Inflammatory macrophage treated with lipopolysaccharide for 1 hour (primary cell): Measurements from ENCODE around the gene TPP2.

Source experiments
- DNase-seq, 2 donors: peaks; one replicate each; pipeline ENCODE4 v3.0.0-alpha.2; 2020 to 2022

TPP2 gene

GRCh38 chr13:102596147-102597028 is at the start of gene TPP2:
TSS of gene TPP2 (plus strand) at chr13:102596986. CDS start at chr13:102597039, 53 bp downstream.
- peak; percentile 98 to 99 for DNase-seq

DNA sequence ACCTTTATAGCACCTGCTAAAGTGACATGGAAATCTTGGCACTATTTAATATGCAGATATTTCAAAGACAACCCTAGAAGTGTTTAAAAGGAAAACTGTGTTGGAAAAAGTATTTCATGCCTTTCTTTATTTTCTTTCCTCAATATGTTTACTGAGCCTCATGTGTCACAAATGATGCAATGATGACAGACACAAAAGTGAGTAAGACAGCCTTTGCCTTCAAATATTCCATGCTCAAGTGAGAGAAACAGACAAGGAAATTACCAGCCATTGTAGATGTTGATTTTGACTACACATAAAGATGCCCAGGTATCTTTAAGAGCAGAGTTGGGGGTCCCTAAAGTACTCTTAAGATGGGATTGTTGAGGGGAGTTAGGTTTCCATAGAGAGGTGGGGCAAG is 48.0 kb upstream of the TPP2 start:
- DNase-seq, result no peak

GRCh38 chr13:102550507-102550906 is 46.3 kb upstream of the TPP2 start:
- DNase-seq, result no peak

DNA sequence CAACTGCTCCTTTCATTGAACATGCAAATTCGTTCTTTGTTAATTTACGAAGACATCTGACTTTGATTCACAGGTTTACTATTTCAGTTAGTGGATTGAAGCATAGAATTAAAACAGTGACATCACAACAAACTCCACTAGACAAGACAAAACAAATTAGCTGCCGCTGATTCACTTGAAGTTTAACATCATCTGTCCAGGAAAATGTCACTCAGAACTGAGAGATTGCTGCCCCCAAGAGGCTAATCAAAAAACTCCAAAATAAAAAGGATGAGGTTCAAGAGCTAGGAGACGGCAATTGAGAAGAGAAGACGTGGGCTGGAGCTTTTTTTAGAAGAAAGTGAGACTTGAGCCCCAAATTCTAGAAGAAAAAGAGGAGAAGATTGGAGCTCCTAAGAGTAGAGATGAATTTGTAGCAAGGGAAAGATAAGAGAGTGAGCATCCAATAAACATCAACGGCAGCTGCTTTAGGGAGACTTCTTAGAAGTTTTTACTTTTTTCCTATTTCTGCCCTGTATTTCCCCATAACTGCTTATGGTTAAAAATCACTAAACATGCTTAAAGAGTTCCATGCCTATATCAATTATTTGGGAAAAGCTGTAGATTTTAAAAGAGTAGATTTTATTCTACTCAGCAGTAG is 40.8 kb upstream of the TPP2 start:
- peak; percentile 13 to 37 for DNase-seq

DNA sequence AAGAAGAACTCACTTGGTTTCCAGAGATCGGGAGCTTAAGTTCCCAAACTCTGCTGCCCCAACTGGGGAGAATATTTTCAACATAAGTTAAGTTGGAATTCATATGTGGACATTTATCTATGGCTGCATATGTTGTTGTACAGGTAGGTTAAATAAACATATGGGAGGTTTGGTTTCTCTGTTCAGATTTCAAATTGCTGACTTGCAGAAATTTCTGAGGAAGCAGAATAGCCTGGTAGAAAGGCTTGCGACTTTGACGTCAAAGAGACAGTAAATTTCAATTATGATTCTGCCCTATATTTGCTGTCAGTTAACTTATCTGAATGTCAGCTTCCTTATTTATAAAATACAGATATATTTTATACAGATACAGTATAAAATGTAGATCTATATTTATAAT is 40.0 kb upstream of the TPP2 start:
- DNase-seq, result no peak

DNA sequence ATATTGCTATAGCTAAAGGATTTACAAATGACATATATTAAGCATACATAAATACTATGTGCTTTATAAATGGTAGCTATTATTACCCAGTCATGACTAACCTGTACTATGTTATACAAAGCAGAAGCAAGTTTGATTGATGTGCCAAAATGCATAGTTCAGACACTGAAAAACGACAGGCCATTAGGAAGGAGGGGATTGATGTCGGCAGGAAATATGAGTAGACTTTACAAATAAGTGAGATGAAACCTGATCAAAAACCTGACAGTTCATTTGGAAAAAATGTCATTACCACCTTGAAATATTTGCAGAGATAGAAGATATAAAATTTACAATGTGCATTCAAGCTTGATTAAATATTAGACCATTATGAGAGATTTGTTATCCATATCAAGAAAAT is 38.8 kb upstream of the TPP2 start:
- DNase-seq, result no peak

- no peak for DNase-seq
Measured at GRCh38 chr13:102561933-102562332, 34.9 kb upstream of the TPP2 start.

DNA sequence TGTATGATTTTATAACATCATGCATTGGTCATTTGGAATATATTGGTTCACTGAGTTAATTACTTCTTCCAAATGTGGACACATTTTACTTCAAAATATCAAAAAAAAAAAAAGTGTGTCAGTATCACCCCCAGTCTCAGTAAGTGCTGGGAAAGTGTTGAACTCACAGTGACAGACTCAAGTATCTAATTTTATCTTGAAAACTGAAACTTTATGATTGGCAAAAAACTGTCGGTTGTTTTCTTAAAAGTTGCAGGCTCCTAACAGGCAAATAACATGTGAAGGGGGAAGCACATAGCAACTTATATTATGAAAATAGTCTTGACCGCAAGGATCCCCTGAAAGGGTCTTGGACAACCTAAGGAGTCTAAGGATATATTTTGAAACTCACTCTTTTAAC is 33.5 kb upstream of the TPP2 start:
- no peak for DNase-seq

GRCh38 chr13:102564564-102564963 is 32.2 kb upstream of the TPP2 start:
- DNase-seq, result no peak

- no peak for DNase-seq
Measured at GRCh38 chr13:102566513-102566912, 30.3 kb upstream of the TPP2 start.

DNA sequence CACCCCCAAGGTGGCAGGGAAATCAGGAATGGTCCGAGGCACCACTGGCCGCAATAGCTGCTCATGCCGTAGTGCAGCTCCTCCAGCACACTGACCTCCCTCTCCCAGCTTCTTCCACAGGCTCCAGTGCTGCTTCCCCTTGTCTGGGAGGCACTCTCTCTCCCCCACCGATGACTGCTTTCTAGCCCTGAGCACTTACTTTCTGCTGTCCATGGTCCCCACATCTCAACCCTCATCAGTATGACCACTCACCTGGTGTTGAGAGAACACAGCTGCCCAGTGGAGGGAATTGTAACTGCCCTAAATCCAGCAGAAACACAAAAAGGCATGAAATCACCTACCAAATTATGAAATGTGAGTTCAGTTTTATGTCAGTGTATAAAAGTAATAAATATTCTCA is 28.9 kb upstream of the TPP2 start:
- no peak for DNase-seq

DNA sequence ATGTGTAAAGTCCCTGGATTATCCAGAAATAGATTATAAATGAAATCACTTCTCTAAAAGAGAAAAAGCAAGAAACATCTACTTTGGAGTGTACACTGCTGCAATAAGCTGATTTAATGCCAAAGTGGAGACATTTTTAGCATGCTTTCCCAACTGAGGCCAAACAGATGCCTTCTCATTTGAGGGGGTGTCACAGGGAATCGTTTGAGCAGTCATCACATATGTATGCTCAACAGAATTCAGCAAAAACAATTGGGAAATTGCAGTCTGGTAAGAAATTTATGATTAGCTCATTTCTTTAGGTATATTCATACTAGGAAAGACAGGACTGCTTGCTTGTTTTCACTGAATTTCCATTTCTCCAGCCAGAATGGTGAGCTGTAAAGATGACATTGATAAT is 27.3 kb upstream of the TPP2 start:
- no peak for DNase-seq

DNA sequence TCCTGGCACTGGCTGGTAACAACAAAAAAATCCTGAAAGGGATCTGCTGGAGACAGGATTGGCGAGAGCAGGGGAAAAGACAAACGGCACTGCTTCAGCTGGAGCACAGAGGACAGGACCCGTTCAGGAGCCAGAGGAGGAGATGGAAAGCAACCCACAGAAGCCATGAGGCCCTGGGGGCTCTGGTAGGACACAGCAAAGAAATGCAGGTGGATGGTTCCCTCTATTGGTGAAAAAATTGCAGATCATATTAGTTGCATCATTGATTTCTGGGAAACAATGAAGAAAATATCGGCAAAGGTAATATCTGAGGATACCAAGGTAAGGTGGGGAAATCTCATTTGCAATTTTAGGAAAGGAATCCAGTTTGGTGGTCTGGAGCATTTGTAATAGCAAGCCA is 25.7 kb upstream of the TPP2 start:
- DNase-seq, result no peak

DNA sequence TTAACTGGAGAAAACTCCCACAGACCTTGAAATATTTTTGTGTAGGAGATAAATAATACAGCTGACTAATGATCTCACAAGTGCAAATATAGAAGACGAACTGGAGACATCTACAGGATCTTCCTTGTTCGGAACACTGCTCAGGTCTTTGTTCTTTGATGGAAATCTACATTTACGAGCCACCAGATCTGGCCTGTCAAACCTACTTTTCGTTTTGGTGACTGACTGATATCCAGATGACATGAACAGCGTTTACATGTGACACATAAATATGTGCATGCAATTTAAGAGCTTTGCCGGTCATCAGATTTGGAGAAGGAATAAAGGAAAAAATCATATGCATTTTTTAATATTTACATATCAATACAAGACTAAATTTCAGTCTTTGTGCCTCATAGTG is 24.5 kb upstream of the TPP2 start:
- DNase-seq, result no peak

- peak; percentile 40 to 92 for DNase-seq
Measured at GRCh38 chr13:102580552-102581169, 16.1 kb upstream of the TPP2 start.

DNA sequence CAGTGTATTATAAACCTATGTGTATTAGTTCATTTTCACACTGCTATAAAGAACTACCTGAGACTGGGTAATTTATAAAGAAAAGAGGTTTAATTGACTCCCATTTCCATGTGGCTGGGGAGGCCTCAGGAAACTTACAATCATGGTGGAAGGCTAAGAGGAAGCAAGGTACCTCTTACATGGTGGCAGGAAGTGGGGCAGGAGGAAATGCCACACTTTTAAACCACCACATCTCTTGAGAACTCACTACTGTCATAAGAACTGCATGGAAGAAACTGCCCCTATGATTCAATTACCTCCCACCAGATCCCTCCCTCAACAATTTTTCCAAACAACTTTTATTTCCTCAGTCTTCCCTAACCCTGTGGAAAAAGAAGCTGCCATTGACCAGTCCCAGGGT is 14.5 kb upstream of the TPP2 start:
- no peak for DNase-seq

GRCh38 chr13:102584434-102584833 is 12.4 kb upstream of the TPP2 start:
- DNase-seq, result peak; percentile 70 to 85

DNA sequence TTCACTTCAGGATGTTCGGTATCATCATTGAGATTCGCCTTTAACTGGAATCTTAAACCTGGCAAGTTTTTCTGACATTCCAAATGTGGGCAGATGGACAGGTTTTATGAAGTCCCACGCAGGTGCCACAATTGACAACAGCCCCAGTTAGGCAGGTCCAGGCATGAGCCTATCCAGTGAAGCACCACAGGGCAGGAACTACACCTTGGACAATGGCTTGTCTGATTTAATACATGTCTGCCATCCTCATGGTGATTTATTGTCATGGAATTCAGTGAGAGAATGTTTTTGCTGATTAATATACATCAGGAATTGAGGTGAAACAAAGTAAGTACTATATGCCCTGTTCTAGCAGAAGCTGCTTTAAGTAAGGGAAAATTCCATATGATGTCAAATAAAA is 10.2 kb upstream of the TPP2 start:
- DNase-seq, result no peak

DNA sequence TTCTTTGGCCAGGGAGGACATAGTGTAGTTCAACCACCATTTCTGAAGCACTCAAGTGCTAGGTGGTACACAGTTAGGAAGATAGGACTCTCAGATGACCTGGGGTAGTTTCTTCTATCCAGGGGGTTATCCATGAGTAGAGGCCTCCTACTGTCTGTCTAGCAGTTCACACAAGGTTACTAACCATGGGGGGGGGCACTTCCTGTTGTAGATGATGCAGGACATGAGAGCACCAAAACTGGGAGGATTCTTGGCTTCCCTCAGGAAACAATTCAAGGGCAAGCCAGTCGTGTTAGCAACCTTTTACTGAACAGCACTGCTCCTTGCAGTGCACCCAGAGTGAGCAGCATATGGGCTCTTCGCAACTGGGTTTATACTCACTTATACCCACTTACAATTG is 8.9 kb upstream of the TPP2 start:
- DNase-seq, result no peak

- DNase-seq, result no peak
Measured at GRCh38 chr13:102589301-102589822, 7.4 kb upstream of the TPP2 start.

DNA sequence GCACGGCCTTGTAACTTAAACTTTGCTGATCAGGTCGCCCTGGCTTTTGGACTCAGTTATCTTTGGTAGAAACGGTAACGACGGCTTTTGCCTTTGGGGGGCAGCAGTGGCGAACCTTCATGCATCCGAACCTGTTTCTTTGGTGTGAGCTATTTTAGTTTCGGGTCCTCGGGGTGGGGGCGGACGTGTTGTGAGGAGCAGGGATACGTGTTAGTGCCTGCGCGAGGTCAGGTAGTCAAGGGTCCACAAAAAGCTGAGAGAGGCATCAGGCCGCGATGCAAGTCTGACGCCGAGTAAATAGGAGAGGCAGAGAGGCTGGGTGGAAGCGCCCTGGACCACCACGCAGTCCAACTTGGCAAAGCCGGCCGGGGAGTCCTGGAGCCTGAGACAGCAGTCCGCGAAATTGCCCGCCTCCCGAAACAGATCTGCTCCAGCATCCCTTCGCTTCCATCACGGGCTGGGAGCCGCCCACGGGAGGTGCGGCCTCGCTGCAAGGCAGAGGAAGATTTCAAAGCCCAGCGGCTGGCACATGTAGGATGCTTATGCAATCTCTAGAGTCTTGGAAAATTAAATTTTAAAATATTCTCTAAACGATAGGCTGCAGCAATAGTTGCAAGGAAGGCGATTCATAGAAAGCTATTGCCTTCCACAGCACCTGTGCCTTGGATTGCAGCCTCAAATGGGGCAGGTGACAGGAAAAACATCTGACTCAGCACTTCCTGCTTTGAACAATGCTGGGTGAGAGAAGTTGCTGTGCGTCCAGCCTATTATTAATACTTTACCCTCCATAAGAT is 4.6 kb upstream of the TPP2 start:
- peak; percentile 55 to 75 for DNase-seq

GRCh38 chr13:102593466-102593865 is 3.3 kb upstream of the TPP2 start:
- DNase-seq, result peak; percentile 37 to 51
